Measurements from ENCODE around the gene RFX3.

Gene RFX3

GRCh38 chr9:3431890-3432289, 93.9 kb downstream of the RFX3 start:
- DNase-seq: no peak

DNA sequence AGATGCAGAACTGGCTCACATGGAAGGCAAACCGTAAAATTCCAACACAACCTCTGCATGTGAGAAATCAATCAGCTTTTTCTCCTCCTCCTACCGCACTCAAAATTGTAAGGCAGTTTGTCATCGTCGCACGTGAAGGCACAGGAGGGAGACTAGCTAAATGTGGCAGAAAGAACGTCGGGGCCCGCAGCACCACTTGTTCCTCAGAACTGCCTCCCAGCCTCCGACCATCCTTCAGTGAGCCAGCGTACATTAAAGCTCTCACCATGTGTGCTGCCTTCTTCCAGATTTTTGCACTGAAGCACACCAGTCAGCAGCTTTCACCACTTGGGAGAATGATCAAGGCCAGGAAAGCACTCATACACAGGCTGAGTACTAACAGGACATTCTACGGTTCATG, 105.9 kb downstream of the RFX3 start:
- DNase-seq: no peak

DNA sequence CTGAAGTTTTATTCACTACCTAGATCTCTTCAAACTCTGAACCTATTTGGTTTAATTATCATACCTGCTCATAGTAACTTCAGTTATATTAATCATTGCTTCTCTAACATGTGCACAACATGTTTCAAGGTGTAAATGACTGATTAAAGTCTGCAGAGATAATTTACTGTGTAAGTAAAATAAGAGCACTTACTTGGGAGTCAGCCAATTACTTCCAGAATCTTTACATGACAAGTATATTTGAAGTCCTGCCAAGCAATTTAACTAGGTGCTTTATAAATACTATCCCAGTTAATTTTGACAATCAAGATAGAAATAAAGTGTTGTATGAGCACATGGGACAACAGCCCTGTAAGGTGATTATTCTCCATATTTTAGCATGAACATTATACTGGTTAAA, 109.9 kb downstream of the RFX3 start:
- DNase-seq: no peak

GRCh38 chr9:3413984-3414383, 111.8 kb downstream of the RFX3 start:
- no peak for DNase-seq

DNA sequence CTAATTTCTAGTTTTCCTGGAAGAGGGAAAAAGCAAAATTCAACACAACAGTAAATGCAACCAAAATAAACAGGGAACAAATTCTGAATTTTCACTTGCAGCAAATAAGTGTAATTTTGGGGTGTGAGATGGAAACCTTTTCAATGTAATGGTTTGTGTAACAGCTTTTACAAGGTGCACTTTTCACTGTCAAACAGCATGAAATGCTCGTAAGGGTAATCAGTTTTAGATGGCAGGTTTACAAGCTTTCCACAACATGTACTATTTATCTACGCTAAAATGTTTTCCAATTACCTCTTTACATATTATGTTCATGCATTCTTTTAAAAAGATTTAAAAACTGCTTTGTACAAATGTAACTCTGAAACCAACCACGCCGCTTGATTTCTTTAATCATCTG, 115.3 kb downstream of the RFX3 start:
- no peak for DNase-seq

- DNase-seq: no peak
Observed at GRCh38 chr9:3409453-3409852, 116.3 kb downstream of the RFX3 start.

GRCh38 chr9:3403315-3403714, 122.5 kb downstream of the RFX3 start:
- DNase-seq: no peak

DNA sequence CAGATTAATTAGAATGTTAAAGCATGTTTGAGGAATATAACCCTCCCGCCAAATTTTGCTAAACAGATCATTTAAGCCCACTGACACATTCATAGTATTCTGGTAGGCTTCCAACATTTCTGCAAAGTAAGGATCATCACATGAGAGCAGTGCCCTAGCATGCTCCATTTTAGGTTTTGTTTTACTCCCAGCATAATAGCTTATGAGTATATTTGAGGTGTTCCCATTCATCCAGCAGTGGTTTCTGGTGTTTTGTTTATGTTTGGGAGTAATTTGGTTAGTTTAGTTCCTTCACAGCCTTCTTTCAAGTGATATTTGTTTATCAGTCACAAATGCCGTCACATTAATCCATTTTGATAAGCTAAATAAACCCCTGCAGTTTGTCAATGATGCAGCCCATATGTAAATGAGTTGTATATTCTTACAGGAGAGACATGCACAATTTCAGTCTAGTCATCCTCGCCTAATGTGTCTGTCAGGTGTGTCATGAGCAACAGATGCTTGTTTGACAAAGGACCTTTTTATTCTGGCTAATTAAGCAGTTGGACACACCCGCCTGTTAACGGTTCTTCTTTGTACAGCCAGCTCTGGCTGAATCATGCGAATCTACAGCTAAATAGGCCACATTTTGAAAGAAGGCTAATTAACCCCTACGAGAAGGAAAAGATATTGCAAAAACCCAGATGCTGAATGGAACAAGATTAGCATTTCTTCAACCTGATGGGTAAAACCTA, 124.4 kb downstream of the RFX3 start:
- peak in 1 of 2 donors; percentile 27 for DNase-seq

GRCh38 chr9:3398232-3398648, 127.6 kb downstream of the RFX3 start:
- no peak for DNase-seq

DNA sequence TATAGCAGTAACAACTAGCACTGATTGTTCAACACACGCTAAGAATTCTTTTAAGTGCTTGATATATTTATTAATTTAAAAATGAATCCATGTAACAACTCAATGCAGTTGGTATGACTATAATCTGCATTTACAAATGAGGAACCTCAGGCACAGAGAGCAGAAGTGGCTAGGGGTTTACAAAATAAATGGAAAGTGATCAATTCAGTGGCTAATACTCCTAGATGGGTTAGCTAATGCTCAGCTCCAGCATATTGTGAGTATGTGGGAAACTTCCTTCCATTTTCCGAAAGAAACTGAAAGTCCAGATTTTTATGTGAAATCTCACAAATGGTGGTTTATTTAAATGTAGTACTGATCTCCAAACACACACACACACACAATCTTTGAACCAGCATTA, 128.0 kb downstream of the RFX3 start:
- DNase-seq: no peak

DNA sequence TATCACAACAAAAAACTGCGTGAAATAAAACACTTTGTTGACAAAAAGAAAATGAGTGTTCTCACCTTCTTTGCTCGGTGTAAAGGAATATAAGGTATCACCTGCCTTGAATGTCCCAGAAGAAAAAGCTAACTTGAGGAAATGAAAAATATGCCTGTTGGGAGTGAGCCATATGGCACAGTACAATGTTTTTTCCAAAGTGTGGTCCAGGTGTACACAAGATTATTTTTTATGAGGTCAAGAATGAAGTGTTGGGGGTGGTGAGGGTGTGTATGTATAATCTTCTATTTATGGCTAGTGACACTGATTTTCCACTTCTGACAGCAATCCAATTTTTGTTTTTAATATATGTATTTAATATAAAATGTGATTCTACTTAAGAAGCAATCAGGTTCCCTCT, 134.4 kb downstream of the RFX3 start:
- DNase-seq: no peak

GRCh38 chr9:3386753-3387152, 139.0 kb downstream of the RFX3 start:
- DNase-seq: no peak

- DNase-seq: no peak
Observed at GRCh38 chr9:3385871-3386270, 139.9 kb downstream of the RFX3 start.

- no peak for DNase-seq
Observed at GRCh38 chr9:3371842-3372241, 154.0 kb downstream of the RFX3 start.

DNA sequence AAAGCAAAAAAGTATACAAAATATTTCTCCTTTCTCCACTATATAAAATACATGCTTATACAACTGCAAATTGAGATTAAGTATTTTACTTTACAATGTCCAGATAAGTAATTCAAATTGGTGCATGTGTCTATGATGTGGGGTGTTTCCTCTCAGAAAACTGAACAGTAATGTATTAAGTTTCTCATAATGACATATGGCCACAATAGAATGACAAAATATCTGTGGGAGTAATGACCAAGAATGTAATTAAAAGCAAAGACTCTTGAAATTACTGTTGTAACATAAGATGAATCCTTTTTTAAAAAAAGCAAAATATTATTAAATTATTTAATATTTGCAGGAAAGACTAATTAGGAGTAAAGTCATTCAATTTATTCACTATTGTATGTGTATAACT, 155.1 kb downstream of the RFX3 start:
- DNase-seq: no peak

DNA sequence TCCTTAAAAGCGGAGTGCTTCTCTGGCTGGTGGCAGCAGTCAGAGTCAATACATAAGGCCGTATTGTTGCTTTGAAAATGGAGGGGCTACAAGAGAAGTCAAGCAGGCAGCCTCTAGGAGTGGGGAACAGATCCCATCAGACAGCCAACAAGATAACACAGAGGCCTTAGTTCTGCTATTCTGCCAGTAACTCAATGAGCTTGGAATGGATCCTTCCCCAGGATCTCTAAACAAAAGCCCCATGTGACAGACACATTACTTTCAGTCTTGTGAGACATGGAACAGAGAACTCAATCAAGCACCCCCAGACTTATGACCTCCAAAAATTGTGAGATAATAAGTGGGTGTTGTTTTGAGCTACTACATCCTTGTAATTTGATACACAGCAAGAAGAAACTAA, 158.6 kb downstream of the RFX3 start:
- no peak for DNase-seq

DNA sequence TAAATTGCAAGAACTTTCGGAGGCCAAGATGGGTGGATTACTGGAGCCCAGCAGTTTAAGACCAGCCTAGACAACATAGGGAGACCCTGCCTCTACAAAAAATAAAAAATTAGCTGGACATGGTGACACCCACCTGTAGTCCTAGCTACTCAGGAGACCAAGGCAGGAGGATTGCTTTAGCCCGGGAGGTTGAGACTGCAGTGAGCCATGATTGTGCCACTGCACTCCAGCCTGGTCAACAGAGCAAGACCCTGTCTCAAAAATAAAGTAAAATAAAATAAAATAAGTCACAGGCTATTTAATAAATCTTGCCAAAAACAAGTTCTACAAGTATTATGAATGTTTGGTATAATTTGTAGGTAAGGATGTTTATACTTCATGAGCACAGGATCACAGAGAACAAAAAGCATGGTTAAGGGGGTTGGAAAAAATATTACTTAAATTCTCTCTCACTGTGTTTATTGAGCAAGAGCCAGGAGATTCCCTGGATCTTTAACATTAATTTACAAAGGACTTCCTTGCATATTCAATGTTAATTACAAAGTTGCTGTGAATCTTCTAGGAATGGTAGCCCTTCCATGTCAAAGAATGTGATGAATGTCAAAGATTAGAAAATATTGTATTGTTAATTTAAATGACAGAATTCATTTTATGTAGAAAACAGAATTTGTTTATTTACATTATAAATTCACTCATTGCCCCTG, 164.0 kb downstream of the RFX3 start:
- DNase-seq: no peak

GRCh38 chr9:3361116-3361515, 164.7 kb downstream of the RFX3 start:
- DNase-seq: no peak

DNA sequence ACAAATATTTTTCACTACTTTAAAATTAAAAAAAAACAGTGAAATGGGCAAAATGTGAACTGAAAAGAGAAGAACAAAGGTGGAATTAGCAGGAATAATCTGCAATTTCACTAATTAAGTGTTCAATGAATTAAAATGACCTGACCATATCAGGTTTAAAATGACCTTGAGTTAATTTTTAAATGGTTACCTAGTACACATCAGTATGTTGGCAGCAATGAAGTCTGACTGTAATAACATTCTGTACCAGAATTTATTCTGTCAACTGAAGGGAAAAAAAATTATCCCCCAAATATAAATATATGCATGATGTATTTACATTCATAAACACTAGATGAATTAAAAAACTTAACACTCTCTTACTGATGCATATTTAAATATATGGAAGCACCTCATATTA, 165.6 kb downstream of the RFX3 start:
- no peak for DNase-seq

DNA sequence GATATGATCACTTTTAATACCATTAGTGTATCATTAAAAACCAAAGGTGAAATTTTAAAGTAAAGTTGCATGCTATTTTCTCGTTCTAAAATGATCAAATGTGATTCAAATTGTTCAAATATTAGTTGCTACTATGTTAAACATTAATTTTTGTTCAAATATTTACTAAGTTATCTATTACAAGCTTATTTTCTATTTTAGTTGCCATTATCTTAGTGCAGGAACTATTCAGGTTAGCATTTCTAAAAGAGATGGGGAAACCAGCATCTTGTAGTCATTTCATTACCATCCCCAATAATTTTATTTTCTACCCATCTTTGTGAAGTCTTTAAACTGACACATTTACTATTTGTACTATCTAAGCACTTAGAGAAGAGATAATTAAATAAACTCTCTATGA, 166.0 kb downstream of the RFX3 start:
- no peak for DNase-seq

- no peak for DNase-seq
Observed at GRCh38 chr9:3359048-3359692, 166.6 kb downstream of the RFX3 start.

DNA sequence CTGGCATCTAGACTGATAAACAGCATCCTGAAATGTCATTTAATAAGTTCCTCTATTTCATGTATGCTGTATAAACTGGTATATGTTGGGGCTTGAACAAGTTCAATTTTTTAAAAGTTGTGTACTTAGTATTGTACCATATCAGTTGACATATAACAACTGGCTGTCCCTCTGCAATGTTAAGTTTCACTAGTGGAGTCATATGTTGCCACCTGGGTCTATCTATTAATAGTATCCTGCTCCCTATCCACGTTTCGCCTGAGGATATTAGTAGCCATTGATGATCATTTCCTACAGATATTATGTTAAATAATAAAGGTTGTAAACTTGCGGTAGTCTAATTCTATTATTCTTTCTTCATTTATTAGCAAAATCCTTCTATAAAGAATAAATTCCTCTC, 177.6 kb downstream of the RFX3 start:
- no peak for DNase-seq

- no peak for DNase-seq
Observed at GRCh38 chr9:3346549-3346948, 179.3 kb downstream of the RFX3 start.

DNA sequence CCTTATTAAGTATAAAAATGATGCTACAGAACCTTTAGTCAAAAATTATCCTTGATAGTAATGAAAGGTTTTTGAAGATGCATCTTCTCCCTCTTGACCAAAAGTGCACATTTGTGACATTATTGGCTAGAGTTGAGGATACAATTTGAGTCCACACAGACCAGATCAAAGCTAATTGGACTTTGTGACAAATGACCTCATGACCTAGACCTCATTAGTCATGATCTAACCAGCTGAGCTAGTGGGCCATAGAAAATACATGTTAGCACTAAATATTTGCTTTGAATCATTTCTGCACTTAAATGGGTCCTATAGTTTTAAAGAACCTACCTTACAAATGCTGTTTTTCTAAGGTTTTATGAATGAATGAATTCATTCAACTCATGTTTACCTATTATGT, 182.1 kb downstream of the RFX3 start:
- DNase-seq: no peak

Data from hippocampal formation (tissue), 2 donors.